ENCODE data around the gene SLC38A10.

The SLC38A10 gene

DNA sequence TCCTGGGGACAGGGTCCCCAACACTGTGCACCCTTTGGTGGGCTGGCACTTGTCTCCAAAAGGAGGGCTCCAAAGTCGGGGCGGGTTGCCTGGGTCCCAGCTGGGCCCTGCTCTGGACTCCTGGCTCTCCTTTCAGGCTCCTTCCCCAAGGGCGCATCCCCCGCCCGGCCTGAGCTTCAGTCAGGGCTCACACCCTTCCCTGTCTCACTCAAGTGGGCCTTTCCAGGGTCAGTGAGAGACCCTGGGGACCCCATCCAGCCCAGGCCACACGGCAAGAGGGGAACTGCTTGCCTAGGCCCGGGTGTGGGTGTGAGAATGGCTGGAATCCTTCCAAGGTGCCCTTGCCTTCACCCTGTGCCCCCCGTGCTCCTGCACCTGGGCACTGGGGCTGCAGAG, 41.8 kb upstream of the SLC38A10 start:
- Histone ChIP-seq H3K27me3 (ENCODE audit: insufficient read depth, poor library complexity, severe bottlenecking) (no peaks in the 10 kb centered on the region), H3K9me3 (ENCODE audit: severe bottlenecking) (no peaks in the 10 kb centered on the region), H3K4me1 (ENCODE audit: insufficient read depth, poor library complexity, severe bottlenecking) (peaks cover 9% of the 10 kb centered on the region), H3K27ac (ENCODE audit: poor library complexity, severe bottlenecking) (no peak overlapping the region), H3K36me3 (ENCODE audit: low read depth) (no peaks in the 10 kb centered on the region), H3K4me3 (ENCODE audit: severe bottlenecking) (no peak overlapping the region)
- TF ChIP-seq, protein P1, sequence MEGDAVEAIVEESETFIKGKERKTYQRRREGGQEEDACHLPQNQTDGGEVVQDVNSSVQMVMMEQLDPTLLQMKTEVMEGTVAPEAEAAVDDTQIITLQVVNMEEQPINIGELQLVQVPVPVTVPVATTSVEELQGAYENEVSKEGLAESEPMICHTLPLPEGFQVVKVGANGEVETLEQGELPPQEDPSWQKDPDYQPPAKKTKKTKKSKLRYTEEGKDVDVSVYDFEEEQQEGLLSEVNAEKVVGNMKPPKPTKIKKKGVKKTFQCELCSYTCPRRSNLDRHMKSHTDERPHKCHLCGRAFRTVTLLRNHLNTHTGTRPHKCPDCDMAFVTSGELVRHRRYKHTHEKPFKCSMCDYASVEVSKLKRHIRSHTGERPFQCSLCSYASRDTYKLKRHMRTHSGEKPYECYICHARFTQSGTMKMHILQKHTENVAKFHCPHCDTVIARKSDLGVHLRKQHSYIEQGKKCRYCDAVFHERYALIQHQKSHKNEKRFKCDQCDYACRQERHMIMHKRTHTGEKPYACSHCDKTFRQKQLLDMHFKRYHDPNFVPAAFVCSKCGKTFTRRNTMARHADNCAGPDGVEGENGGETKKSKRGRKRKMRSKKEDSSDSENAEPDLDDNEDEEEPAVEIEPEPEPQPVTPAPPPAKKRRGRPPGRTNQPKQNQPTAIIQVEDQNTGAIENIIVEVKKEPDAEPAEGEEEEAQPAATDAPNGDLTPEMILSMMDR (IDR thresholded peaks at IDR 0.05; ENCODE audit: poor library complexity, severe bottlenecking): no peak
- DNase-seq (ENCODE audit: low spot score): no peak
- no peak for ATAC-seq (ENCODE audit: low read depth)

DNA sequence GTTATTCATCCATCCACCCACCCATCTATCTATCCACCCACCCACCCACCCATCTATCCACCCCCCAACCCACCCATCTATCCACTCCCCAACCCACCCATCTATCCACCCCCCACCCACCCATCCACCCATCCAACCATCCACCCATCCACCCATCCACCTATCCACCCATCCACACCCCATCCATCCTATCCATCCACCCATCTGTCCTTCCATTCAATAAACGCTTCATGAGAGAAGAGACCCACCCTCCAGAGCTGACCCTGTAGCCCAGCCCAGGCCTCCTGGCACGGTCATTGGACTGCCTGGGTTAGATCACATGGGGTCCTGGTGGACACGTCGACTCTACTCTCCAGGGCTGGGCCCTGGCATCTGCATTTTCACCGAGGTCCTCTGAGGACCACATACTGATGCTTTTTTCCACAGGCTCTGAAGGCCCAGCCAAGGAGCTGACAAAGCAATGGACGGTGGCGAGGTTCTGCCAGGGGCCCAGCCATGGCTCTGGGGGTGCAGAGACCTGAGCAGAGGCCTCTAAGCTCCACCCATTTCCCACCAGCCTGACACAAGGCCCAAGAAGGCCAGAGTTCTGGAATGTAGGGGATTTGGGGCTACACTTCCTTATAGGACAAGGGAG, 41.3 kb upstream of the SLC38A10 start:
- Histone ChIP-seq H3K4me3 (ENCODE audit: severe bottlenecking) (no peak overlapping the region), H3K4me1 (ENCODE audit: insufficient read depth, poor library complexity, severe bottlenecking) (peaks cover 8% of the 10 kb centered on the region), H3K9me3 (ENCODE audit: severe bottlenecking) (no peaks in the 10 kb centered on the region), H3K27me3 (ENCODE audit: insufficient read depth, poor library complexity, severe bottlenecking) (no peaks in the 10 kb centered on the region), H3K27ac (ENCODE audit: poor library complexity, severe bottlenecking) (no peak overlapping the region), H3K36me3 (ENCODE audit: low read depth) (no peaks in the 10 kb centered on the region)
- ATAC-seq (ENCODE audit: low read depth): no peak
- DNase-seq (ENCODE audit: low spot score): no peak
- TF ChIP-seq, protein P1 (IDR thresholded peaks at IDR 0.05; ENCODE audit: poor library complexity, severe bottlenecking): no peak

DNA sequence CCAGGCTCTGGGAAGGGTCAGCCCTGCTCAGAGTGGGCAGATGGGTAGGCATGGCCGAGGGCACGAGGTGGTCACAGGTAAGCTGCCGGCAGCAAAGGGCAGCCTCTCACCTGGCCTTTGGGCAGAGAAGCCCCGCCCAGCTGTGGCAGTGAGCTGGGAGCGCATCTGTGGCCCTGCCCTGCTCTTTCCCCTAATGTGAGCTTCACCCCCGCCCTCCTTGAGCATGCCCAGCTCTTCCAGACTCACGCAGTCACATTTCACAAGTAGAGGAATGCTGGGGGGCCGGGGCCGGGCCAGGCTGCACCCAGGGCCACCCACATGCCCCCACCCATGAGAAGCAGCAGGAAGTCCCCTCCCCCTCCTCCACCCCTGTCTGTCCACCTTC, 40.7 kb upstream of the SLC38A10 start:
- Histone ChIP-seq H3K27ac (ENCODE audit: poor library complexity, severe bottlenecking) (peak overlapping the region; percentile 13), H3K9me3 (ENCODE audit: severe bottlenecking) (no peaks in the 10 kb centered on the region), H3K4me3 (ENCODE audit: severe bottlenecking) (no peak overlapping the region), H3K4me1 (ENCODE audit: insufficient read depth, poor library complexity, severe bottlenecking) (peaks cover 8% of the 10 kb centered on the region), H3K36me3 (ENCODE audit: low read depth) (no peaks in the 10 kb centered on the region), H3K27me3 (ENCODE audit: insufficient read depth, poor library complexity, severe bottlenecking) (no peaks in the 10 kb centered on the region)
- ATAC-seq (ENCODE audit: low read depth): peak; percentile 77
- DNase-seq (ENCODE audit: low spot score): no peak
- TF ChIP-seq, protein P1 (IDR thresholded peaks at IDR 0.05; ENCODE audit: poor library complexity, severe bottlenecking): no peak

DNA sequence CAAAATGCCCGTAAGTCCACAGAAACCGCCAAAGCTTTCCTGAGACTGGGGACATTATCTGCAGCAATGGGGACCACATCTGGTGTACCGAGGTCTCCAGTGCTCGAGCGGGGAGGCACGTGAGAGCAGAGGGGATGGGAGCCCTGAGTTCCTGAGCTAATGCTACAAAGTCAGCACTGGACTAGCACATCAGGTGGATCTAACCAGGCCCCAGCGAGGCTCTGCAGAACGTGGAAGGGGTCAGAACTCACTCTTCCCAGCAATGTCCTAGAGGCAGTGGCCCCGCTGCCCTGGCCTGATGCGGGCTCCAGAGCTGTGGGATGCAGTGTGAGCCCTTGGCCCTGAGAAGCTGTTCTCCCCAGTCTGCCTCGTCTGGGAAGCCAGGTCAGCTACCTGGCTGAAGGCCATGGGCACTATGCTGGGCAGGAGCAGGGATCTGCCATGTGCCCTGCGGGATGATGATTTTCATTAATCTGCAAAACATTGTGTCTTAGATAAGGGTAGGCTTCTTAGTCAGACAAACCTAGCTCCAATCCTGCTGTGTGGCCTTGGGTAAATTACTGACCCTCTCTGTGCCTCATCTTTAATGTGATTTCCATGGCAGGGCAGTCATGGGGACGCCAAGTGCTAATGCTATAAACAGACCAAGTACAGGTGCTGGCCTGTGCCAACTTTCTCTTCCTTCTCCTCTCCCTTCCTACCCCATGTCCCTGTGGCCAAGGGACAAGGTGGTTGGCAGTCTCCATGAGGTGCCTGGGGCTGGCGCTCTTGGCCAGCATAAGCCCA, 40.1 kb upstream of the SLC38A10 start:
- TF ChIP-seq, protein P1 (IDR thresholded peaks at IDR 0.05; ENCODE audit: poor library complexity, severe bottlenecking): no peak
- no peaks in the 10 kb centered on the region for H3K27me3 ChIP-seq (ENCODE audit: insufficient read depth, poor library complexity, severe bottlenecking)
- no peaks in the 10 kb centered on the region for H3K36me3 ChIP-seq (ENCODE audit: low read depth)
- peaks cover 12% of the 10 kb centered on the region for H3K4me1 ChIP-seq (ENCODE audit: insufficient read depth, poor library complexity, severe bottlenecking)
- no peak for DNase-seq (ENCODE audit: low spot score)
- no peaks in the 10 kb centered on the region for H3K9me3 ChIP-seq (ENCODE audit: severe bottlenecking)
- H3K27ac ChIP-seq (ENCODE audit: poor library complexity, severe bottlenecking): peak overlapping the region; percentile 13
- H3K4me3 ChIP-seq (ENCODE audit: severe bottlenecking): no peak overlapping the region
- no peak for ATAC-seq (ENCODE audit: low read depth)
